Midbrain (tissue), 1 donor: ENCODE data around the gene CENPF.

ENCODE experiments used
- DNase-seq: peaks from one replicate; lab custom pipeline; 2025; lab: John Stamatoyannopoulos, UW

The CENPF gene

GRCh38 chr1:214623430-214623829 lies 20.4 kb downstream of the CENPF start:
- no peak for DNase-seq

GRCh38 chr1:214632091-214632490 lies 29.1 kb downstream of the CENPF start:
- no peak for DNase-seq

GRCh38 chr1:214633686-214634085 lies 30.7 kb downstream of the CENPF start:
- no peak for DNase-seq

GRCh38 chr1:214634267-214634666 lies 31.3 kb downstream of the CENPF start:
- no peak for DNase-seq

- no peak for DNase-seq
Measured at GRCh38 chr1:214635086-214635485, 32.1 kb downstream of the CENPF start.

- no peak for DNase-seq
Measured at GRCh38 chr1:214635506-214635905, 32.5 kb downstream of the CENPF start.

GRCh38 chr1:214636436-214636835 lies 33.4 kb downstream of the CENPF start:
- DNase-seq, result no peak

GRCh38 chr1:214637125-214637524 lies 34.1 kb downstream of the CENPF start:
- DNase-seq, result no peak

GRCh38 chr1:214637722-214638458 lies 34.9 kb downstream of the CENPF start:
- no peak for DNase-seq

GRCh38 chr1:214638459-214638807 lies 35.4 kb downstream of the CENPF start:
- DNase-seq, result no peak

GRCh38 chr1:214638997-214639396 lies 36.0 kb downstream of the CENPF start:
- no peak for DNase-seq

GRCh38 chr1:214640431-214641213 lies 37.6 kb downstream of the CENPF start:
- DNase-seq, result no peak

- no peak for DNase-seq
Measured at GRCh38 chr1:214641214-214641895, 38.4 kb downstream of the CENPF start.

- DNase-seq, result no peak
Measured at GRCh38 chr1:214643030-214643429, 40.0 kb downstream of the CENPF start.

GRCh38 chr1:214645712-214646111 lies 42.7 kb downstream of the CENPF start:
- no peak for DNase-seq

GRCh38 chr1:214648801-214649200 lies 45.8 kb downstream of the CENPF start:
- no peak for DNase-seq

GRCh38 chr1:214649607-214650006 lies 46.6 kb downstream of the CENPF start:
- no peak for DNase-seq

- DNase-seq, result no peak
Measured at GRCh38 chr1:214650664-214651063, 47.7 kb downstream of the CENPF start.

GRCh38 chr1:214657299-214657698 lies 54.3 kb downstream of the CENPF start:
- DNase-seq, result no peak

- no peak for DNase-seq
Measured at GRCh38 chr1:214658175-214658574, 55.2 kb downstream of the CENPF start.

GRCh38 chr1:214658785-214659184 lies 55.8 kb downstream of the CENPF start:
- DNase-seq, result peak; percentile 33

- no peak for DNase-seq
Measured at GRCh38 chr1:214660190-214660589, 57.2 kb downstream of the CENPF start.

- peak; percentile 82 for DNase-seq
Measured at GRCh38 chr1:214660900-214661299, 57.9 kb downstream of the CENPF start.
